Activated CD4-positive, alpha-beta T cell treated with anti-CD3 and anti-CD28 coated beads, Interleukin-2, amount 50 U/mL, for 24 hours (primary cell): ENCODE results near the gene PTPRN2.

ENCODE experiments used
- DNase-seq, 2 donors: peaks; one replicate each; pipeline ENCODE4 v3.0.0-alpha.2; 2020; ENCODE audit warnings: low read depth in 1 of 2, low spot score in 1 of 2

Gene PTPRN2

GRCh38 chr7:157866336-157866924, 721.2 kb downstream of the PTPRN2 start:
- DNase-seq: no peak

DNA sequence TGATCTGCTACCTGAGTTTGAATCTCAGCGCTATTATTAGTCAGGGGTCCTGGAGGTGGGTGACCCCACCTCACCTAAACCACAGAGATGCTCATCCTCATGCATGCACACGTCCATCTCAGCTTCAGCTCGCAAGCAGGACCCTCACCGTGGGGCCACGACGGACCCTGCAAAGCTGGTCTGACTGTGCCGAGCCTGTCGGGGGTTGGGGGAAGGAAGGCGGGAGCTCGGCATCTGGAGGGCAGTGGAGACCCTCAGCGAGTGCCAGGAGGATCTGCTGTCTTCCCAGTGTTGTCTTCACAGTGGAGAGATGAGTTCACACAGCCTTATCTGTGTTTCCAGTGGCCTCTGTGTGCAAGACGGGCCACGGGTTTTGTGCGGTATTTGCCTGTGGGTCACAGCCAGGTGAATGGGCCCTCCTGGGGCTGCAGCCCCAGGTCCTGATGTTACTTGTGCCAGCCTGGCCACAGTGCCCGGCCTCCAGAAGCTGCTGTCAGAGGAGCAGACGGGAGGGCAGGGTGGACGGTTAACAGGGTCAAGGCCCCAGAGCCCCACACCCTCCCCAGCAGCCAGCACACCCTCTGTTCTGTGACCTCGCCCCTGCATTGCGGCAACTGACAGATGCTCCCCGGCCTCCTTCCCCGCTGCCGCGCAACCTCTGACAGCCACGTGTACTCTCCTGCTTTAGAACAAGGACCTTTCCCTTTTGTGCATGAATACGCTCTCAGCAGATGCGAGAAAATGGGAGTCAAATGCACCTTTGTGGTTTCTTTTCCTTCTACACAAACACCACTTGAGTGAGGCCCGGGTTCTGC, 722.1 kb downstream of the PTPRN2 start:
- DNase-seq: no peak

- DNase-seq: no peak
Measured at GRCh38 chr7:157864911-157865310, 722.7 kb downstream of the PTPRN2 start.

- DNase-seq: no peak
Measured at GRCh38 chr7:157863906-157864810, 723.5 kb downstream of the PTPRN2 start.

DNA sequence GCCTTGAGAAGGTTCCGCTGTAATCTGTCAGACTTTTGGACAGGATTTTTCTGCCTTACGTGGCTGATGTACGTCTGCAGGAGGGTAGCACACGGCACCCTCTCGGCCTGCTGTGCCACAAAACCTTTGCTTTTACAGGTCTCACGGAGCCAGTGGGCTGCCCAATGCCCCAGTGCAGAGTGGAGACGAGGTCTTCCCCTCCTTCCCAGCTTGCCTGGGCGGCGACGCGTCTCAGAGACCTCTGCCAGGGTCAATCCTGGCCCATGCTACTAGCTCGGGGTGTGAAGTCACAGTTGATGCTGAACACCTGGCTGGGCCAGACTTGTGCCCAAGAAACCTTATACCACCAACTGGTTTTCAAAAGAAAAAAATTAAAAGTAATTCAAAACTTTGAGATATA, 724.4 kb downstream of the PTPRN2 start:
- no peak for DNase-seq

- DNase-seq: no peak
Measured at GRCh38 chr7:157862731-157863130, 724.9 kb downstream of the PTPRN2 start.

GRCh38 chr7:157861551-157861950, 726.1 kb downstream of the PTPRN2 start:
- DNase-seq: no peak

DNA sequence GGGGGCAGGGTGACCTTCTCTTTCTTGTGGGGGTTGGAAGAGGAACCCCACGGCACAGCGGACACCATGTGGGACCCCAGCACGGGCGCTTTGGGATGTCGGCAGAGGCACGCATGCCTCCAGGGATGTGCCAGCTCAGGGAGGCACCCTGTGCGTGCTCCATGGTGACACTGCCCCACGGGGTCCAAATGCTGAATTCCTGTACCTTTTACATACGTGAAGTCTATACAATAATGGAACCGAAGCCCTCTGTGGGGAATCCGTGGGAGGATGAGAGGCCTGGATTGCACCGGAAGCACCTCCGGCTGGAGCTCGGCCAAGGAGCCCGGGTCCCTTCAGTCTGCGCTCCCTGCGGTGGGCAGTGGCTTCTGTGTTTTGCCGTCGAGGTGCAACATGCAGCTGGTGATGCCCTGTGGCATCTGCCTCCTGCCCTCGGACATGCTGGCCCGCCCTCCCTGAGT, 726.6 kb downstream of the PTPRN2 start:
- DNase-seq: no peak

- DNase-seq: no peak
Measured at GRCh38 chr7:157860406-157860805, 727.2 kb downstream of the PTPRN2 start.

DNA sequence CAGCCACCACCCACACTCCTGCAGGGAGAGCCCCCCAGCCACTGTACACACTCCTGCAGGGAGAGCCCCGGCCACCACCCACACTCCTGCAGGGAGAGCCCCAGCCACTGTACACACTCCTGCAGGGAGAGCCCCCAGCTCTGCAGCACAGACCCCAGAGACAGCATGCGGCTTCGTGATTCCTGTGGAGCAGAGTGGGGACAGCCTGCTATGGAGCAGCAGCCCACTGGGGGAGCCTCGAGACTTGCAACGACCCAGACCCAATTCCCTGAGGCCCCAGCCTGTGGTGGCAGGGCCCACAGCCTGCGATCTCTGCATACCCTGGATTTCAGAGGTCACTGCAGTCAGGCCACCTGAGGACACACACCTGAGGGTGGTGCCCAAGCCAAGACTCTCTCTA, 727.7 kb downstream of the PTPRN2 start:
- no peak for DNase-seq

DNA sequence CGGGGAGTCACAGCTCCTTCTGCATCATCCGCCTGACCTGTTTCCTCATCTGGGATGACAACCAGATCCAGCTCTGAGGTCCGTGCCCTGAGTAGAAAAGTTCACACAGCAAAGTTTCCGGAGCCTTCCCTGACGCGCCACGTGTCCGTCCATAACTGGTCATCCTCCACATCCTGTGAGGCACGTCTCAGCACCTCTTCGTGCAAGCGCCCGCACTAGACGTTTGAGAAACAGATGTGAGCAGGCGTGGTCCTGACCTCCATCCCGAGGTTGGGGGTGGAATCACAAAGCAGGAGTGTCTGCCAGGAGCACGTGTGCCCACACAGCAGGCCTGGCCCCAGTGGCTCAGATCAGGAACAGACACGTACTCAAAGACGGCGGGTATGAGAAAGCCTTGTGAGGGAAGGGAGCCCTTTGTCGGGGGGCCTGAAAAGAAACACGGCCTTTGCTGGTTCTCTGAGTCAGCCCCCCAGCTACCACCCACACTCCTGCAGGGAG, 730.0 kb downstream of the PTPRN2 start:
- DNase-seq: no peak

DNA sequence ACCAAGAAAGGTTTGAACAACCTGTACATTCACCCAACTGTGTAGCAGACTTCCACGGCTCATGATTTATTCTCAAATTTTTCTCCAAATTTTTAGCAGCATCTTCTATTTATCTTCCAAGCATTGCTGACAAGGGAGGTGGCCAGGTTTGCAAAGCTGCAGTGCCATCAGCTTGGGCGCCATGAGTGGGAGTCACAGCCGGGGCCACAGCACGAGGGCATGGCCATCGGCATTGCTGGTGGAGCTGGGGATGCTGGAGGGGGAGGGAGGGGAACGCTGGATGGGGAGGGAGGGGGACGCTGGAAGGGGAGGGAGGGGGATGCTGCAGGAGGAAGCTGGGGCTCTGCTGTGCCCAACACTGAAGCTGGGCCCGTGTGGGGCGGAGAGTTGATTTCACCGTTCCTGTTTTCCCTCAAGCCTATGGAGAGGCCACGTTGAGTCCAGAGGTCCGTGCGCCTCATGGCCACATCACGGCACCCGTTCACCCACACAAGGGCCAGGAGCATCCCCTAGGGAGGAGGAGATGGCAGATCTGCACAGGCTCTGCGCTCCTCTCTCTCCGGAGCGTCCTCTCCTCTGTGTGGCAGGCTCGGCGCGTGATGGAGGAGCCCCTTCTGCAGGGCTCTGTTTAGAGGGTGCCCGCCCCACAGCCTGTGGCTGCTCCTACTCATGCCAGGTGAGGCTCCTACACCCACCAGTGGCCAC, 730.6 kb downstream of the PTPRN2 start:
- no peak for DNase-seq

GRCh38 chr7:157855452-157856213, 732.0 kb downstream of the PTPRN2 start:
- no peak for DNase-seq

- DNase-seq: no peak
Measured at GRCh38 chr7:157855016-157855415, 732.6 kb downstream of the PTPRN2 start.

DNA sequence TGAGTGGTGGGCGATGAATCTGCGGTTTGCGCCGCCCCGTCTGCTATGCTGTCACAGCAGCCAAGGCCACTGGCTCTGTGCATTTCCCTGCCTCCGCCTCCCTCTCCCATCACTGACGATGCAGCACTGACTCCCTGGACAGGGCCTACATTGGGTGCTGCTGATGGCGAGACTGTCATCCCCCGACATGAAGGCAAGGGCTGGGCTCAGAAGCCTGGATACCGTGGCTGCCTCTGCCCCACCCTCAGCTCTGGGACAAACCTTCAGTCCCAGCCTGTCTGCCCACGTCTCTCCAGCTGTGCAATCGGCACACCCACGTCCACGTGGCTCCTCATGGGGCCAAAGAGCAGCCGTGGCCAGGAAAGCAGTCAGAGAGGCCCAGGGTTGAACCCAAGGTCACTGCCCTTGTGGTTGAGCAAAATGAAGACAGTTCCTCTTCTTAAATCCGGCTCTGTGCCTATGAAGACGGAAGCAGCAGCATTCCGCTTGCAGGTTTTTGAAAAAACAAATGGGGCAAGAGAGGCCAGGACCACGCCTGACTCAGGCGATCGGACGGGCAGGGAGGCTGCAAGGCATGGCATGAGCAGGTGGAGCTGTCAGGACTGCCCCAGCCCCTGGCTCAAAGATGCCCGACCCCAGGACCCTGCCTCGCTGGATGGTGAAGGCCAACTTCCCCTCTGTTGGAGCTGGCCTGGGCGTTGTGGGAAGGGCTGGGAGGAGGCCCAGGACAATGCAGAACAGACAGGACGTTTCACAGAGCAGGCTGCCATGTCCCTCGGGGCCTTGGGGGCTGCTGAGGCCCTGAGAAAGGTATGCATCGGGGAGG, 733.3 kb downstream of the PTPRN2 start:
- no peak for DNase-seq

GRCh38 chr7:157853789-157854065, 733.9 kb downstream of the PTPRN2 start:
- DNase-seq: no peak

DNA sequence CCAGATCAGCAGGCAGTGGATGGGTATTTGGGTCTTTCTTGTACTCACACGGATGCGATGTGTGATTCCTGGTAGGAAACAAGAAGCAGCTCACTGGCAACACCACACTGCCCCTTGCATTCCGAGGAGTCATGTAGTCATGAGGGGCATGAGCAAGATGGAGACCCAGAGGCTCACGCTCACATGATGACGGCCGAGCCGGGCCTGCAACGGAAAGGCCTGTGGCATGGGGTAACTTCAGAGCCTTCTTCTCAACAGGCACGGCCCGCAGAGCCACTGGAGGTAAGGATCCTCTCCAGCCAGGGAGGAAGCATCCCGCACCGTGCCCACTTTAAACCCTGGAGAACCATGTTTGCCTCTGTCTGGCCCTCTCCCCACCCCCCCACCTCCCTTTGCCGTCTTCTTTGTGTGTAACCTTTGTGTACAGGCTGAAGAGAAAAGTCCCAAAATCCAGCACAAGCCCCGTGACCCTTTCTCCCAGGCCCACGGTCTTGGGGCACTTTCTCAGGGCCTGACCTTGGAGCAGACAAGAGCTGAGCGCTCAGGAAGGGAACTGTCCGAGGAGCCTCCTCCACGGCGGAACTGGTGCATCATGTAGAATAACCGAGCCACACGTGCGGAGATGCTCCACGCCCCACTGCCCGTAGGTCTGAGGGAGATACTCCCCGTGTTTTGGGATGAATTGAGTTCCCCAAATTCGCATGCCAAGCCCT, 734.4 kb downstream of the PTPRN2 start:
- no peak for DNase-seq

- DNase-seq: peak; percentile 53 to 79
Measured at GRCh38 chr7:157851501-157852067, 736.0 kb downstream of the PTPRN2 start.
